PC-9 (cell line): Measurements from ENCODE around the gene CIAO3. TPM values are rescaled to one million over a fixed set of nuclear protein-coding genes. Genes with fewer than 3 reads are reported as not detected.

Experiments
- BruUV-seq: library from RNA; stranded (reverse); fragments of 400-500 nt; replicated peaks from 2 replicates; lab custom pipeline; 2021; lab: Mats Ljungman, UMichigan
- CTCF ChIA-PET: fragments of 300-600 bp; sonication (Branson Sonifier 250); formaldehyde crosslinking; loops from one replicate; lab custom pipeline; 2022; ENCODE audit warnings: antibody characterized with exemption; lab: Charles Lee
- POLR2A ChIA-PET: fragments of 300-600 bp; sonication (Branson Sonifier 250); formaldehyde crosslinking; loops from one replicate; lab custom pipeline; 2022; ENCODE audit warnings: antibody characterized with exemption; ENCODE audit not compliant: unreplicated experiment; lab: Charles Lee
- DNase-seq, 2 experiments: peaks; one replicate each; pipeline versions ENCODE4 v3.0.0 to v3.0.0-alpha.2; 2015 to 2022; ENCODE audit warnings: mixed read lengths in 1 of 2
- H2AFZ ChIP-seq: fragments of 200-600 bp; sonication (generic); 2 replicates; pipeline ENCODE4 v1.8.1; 2017; ENCODE audit warnings: antibody characterized with exemption
- H3F3A ChIP-seq: fragments of 200-600 bp; sonication (generic); 2 replicates; pipeline ENCODE4 v1.8.1; 2017; ENCODE audit warnings: antibody characterized with exemption, mild to moderate bottlenecking, low read depth; ENCODE audit not compliant: insufficient read depth
- H3K27ac ChIP-seq: fragments of 200-600 bp; sonication (generic); 2 replicates; pipeline ENCODE4 v1.6.1; 2016; ENCODE audit warnings: mixed run types
- H3K27me3 ChIP-seq: fragments of 200-600 bp; sonication (generic); 2 replicates; pipeline ENCODE4 v1.6.1; 2016; ENCODE audit warnings: low read depth, mixed run types; ENCODE audit not compliant: insufficient read depth
- H3K36me3 ChIP-seq: fragments of 200-600 bp; sonication (generic); 2 replicates; pipeline ENCODE4 v1.6.1; 2016; ENCODE audit warnings: low read depth, mixed run types
- H3K4me1 ChIP-seq: fragments of 200-600 bp; sonication (generic); replicated peaks from 2 replicates; pipeline ENCODE4 v1.6.1; 2016; ENCODE audit warnings: mixed run types; ENCODE audit not compliant: insufficient read depth
- H3K4me2 ChIP-seq: fragments of 200-600 bp; sonication (generic); 2 replicates; pipeline ENCODE4 v1.6.1; 2017; ENCODE audit warnings: mixed run types
- H3K4me3 ChIP-seq: fragments of 200-600 bp; sonication (generic); 2 replicates; pipeline ENCODE4 v1.6.1; 2016; ENCODE audit warnings: mixed run types
- H3K79me2 ChIP-seq: fragments of 200-600 bp; sonication (generic); 2 replicates; pipeline ENCODE4 v1.6.1; 2017; ENCODE audit warnings: low read depth, mixed run types
- H3K9me2 ChIP-seq: fragments of 200-600 bp; sonication (generic); 2 replicates; pipeline ENCODE4 v1.8.1; 2017; ENCODE audit warnings: mild to moderate bottlenecking; ENCODE audit not compliant: insufficient read depth
- H3K9me3 ChIP-seq: fragments of 200-600 bp; sonication (generic); 2 replicates; pipeline ENCODE4 v1.8.1; 2016; ENCODE audit warnings: low read depth; ENCODE audit not compliant: insufficient read depth
- H4K20me1 ChIP-seq: fragments of 200-600 bp; sonication (generic); 2 replicates; pipeline ENCODE4 v1.8.1; 2017; ENCODE audit not compliant: insufficient read depth
- EZH2 ChIP-seq: fragments of 200-600 bp; sonication (generic); IDR thresholded peaks from 2 replicates; pipeline ENCODE4 v1.8.0; 2017; ENCODE audit warnings: antibody characterized with exemption, low read depth
- intact Hi-C: fragments of 100-400 bp; cut with micrococcal nuclease; formaldehyde crosslinking; loops from one replicate; pipeline ENCODE4 v1.10.0; 2022; ENCODE audit not compliant: unreplicated experiment
- total RNA-seq: library from RNA; stranded (reverse); gene quantifications from 2 replicates; pipeline ENCODE4 v1.2.3, GENCODE V29; 2021
- TF ChIP-seq, protein P1 (sequence below): fragments of 200-600 bp; sonication (generic); conservative IDR thresholded peaks from 2 replicates; pipeline ENCODE4 v1.6.1; 2017; ENCODE audit warnings: mixed run types, antibody characterized with exemption, mild to moderate bottlenecking, moderate library complexity

Gene CIAO3
- total RNA-seq, 1 experiment from 2014 or later: 44.2 TPM

- BruUV-seq: no TSS peak
- Histone ChIP-seq H3F3A (peaks cover 22% of the 10 kb centered on the region), H3K9me2 (no peaks in the 10 kb centered on the region), H3K4me2 (0 out of 2 replicates have a peak overlapping the region, but pooled peaks have one; percentile 19), H3K79me2 (no peaks in the 10 kb centered on the region), H3K27me3 (peaks cover 8% of the 10 kb centered on the region; the same call in 1 of the 2 replicates), H4K20me1 (no peaks in the 10 kb centered on the region), H2AFZ (no peak overlapping the region), H3K36me3 (no peaks in the 10 kb centered on the region), H3K9me3 (no peaks in the 10 kb centered on the region), H3K4me1 (peaks cover 8% of the 10 kb centered on the region), H3K27ac (no peak overlapping the region), H3K4me3 (no peak overlapping the region)
- intact Hi-C loops: no loop called here
- POLR2A ChIA-PET: interaction anchor here (0.7 to 1.0 kb wide), 2 partner anchors 30 to 168 kb away, joined by 6 to 10 read pairs; partner anchors contain the start of gene CAPN15
- CTCF ChIA-PET: interaction anchor here (0.5 to 1.1 kb wide), 4 partner anchors 17 to 874 kb away, joined by 3 to 12 read pairs (median 7); no protein-coding TSS in a partner anchor
- DNase-seq: peak; percentile 72 to 93
- TF ChIP-seq, protein P1, sequence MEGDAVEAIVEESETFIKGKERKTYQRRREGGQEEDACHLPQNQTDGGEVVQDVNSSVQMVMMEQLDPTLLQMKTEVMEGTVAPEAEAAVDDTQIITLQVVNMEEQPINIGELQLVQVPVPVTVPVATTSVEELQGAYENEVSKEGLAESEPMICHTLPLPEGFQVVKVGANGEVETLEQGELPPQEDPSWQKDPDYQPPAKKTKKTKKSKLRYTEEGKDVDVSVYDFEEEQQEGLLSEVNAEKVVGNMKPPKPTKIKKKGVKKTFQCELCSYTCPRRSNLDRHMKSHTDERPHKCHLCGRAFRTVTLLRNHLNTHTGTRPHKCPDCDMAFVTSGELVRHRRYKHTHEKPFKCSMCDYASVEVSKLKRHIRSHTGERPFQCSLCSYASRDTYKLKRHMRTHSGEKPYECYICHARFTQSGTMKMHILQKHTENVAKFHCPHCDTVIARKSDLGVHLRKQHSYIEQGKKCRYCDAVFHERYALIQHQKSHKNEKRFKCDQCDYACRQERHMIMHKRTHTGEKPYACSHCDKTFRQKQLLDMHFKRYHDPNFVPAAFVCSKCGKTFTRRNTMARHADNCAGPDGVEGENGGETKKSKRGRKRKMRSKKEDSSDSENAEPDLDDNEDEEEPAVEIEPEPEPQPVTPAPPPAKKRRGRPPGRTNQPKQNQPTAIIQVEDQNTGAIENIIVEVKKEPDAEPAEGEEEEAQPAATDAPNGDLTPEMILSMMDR: no peak
- no peak for TF ChIP-seq EZH2
Observed at GRCh38 chr16:695355-696089, 45.3 kb downstream of the CIAO3 start.

- CTCF ChIA-PET: no interaction called here
- no peak overlapping the region for H2AFZ ChIP-seq
- peaks cover 3% of the 10 kb centered on the region; the same call in 1 of the 2 replicates for H3K27me3 ChIP-seq
- H3K27ac ChIP-seq: no peak overlapping the region
- no peak overlapping the region for H3K4me2 ChIP-seq
- no peaks in the 10 kb centered on the region for H3K9me3 ChIP-seq
- intact Hi-C loops: no loop called here
- H3K79me2 ChIP-seq: no peaks in the 10 kb centered on the region
- H3F3A ChIP-seq: peaks cover 22% of the 10 kb centered on the region
- peaks cover 10% of the 10 kb centered on the region for H3K4me1 ChIP-seq
- no peak for DNase-seq
- no peak overlapping the region for H3K4me3 ChIP-seq
- H3K36me3 ChIP-seq: no peaks in the 10 kb centered on the region
- H3K9me2 ChIP-seq: no peaks in the 10 kb centered on the region
- POLR2A ChIA-PET: interaction anchor here (1.0 kb wide), 1 partner anchor 168 kb away, joined by 10 read pairs; the partner anchor contains the start of gene CAPN15
- BruUV-seq: no TSS peak
- no peak for TF ChIP-seq EZH2
- H4K20me1 ChIP-seq: no peaks in the 10 kb centered on the region
Observed at GRCh38 chr16:694863-695354, 45.9 kb downstream of the CIAO3 start.

GRCh38 chr16:694187-694862, 46.5 kb downstream of the CIAO3 start:
- BruUV-seq: no TSS peak
- Histone ChIP-seq H3K4me1 (peaks cover 13% of the 10 kb centered on the region), H3K27me3 (no peaks in the 10 kb centered on the region), H3K79me2 (peaks cover 6% of the 10 kb centered on the region), H3K36me3 (no peaks in the 10 kb centered on the region), H3K4me2 (no peak overlapping the region), H2AFZ (no peak overlapping the region), H3K9me3 (no peaks in the 10 kb centered on the region), H3K27ac (no peak overlapping the region), H3F3A (peaks cover 22% of the 10 kb centered on the region), H3K9me2 (no peaks in the 10 kb centered on the region), H3K4me3 (no peak overlapping the region), H4K20me1 (no peaks in the 10 kb centered on the region)
- TF ChIP-seq EZH2: no peak
- TF ChIP-seq, protein P1: no peak
- intact Hi-C loops: no loop called here
- ChIA-PET POLR2A (no interaction called here), CTCF (no interaction called here)
- DNase-seq: no peak
